Type B pancreatic cell (in vitro differentiated cells): ENCODE measurements around the gene RASGEF1B. TPM values are rescaled to one million over a fixed set of nuclear protein-coding genes. Genes with fewer than 3 reads are reported as not detected.

Source experiments
- DNase-seq: peaks from one replicate; pipeline ENCODE4 v3.0.0; 2021; ENCODE audit warnings: mixed read lengths; ENCODE audit not compliant: unreplicated experiment; ENCODE audit errors: extremely low spot score
- H3K27ac Mint-ChIP-seq: 2 replicates; pipeline ENCODE4 v1.8.0; 2021; ENCODE audit warnings: mild to moderate bottlenecking, mixed read lengths
- H3K27me3 Mint-ChIP-seq: 2 replicates; pipeline ENCODE4 v1.8.0; 2021; ENCODE audit warnings: mixed read lengths
- H3K36me3 Mint-ChIP-seq: 2 replicates; pipeline ENCODE4 v1.8.0; 2021; ENCODE audit warnings: mixed read lengths
- H3K4me1 Mint-ChIP-seq: one replicate; pipeline ENCODE4 v1.8.0; 2021; ENCODE audit warnings: mixed read lengths; ENCODE audit not compliant: unreplicated experiment
- H3K4me3 Mint-ChIP-seq: 2 replicates; pipeline ENCODE4 v1.8.0; 2021; ENCODE audit warnings: mild to moderate bottlenecking, mixed read lengths
- H3K9me3 Mint-ChIP-seq: 2 replicates; pipeline ENCODE4 v1.8.0; 2021; ENCODE audit warnings: mixed read lengths
- total RNA-seq: library from RNA; stranded (reverse); gene quantifications from 2 replicates; pipeline ENCODE4 v1.2.1, GENCODE V29; 2021; ENCODE audit warnings: low replicate concordance
- TF ChIP-seq, protein P1 (sequence below): fragments of 200-600 bp; sonication (generic); conservative IDR thresholded peaks from 2 replicates; pipeline ENCODE4 v1.5.0; 2021; ENCODE audit warnings: antibody characterized with exemption, mild to moderate bottlenecking

Gene RASGEF1B
- total RNA-seq, 1 donor from 2014 or later: 11.0 TPM

DNA sequence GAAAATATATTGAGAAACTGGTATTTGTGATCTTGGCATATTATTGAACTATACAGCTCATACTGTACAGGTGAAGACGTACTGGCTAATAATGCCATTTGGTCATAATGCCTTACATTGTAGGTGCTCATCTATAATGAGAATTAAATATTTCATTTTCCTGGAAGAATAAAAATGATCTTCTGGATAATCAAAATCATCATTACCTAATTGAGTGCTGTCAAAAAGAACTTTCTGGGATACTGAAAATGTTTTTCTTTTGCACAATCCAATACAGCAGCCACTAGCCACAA, 4.1 kb downstream of the RASGEF1B start:
- no peaks in the 10 kb centered on the region for H3K9me3 Mint-ChIP-seq
- peaks cover 48% of the 10 kb centered on the region for H3K4me1 Mint-ChIP-seq
- TF ChIP-seq, protein P1, sequence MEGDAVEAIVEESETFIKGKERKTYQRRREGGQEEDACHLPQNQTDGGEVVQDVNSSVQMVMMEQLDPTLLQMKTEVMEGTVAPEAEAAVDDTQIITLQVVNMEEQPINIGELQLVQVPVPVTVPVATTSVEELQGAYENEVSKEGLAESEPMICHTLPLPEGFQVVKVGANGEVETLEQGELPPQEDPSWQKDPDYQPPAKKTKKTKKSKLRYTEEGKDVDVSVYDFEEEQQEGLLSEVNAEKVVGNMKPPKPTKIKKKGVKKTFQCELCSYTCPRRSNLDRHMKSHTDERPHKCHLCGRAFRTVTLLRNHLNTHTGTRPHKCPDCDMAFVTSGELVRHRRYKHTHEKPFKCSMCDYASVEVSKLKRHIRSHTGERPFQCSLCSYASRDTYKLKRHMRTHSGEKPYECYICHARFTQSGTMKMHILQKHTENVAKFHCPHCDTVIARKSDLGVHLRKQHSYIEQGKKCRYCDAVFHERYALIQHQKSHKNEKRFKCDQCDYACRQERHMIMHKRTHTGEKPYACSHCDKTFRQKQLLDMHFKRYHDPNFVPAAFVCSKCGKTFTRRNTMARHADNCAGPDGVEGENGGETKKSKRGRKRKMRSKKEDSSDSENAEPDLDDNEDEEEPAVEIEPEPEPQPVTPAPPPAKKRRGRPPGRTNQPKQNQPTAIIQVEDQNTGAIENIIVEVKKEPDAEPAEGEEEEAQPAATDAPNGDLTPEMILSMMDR: peak; percentile 22
- H3K36me3 Mint-ChIP-seq: no peaks in the 10 kb centered on the region
- H3K4me3 Mint-ChIP-seq: peak overlapping the region; percentile 61
- peak overlapping the region; percentile 80 for H3K27ac Mint-ChIP-seq
- H3K27me3 Mint-ChIP-seq: peaks cover 16% of the 10 kb centered on the region
- no peak for DNase-seq

DNA sequence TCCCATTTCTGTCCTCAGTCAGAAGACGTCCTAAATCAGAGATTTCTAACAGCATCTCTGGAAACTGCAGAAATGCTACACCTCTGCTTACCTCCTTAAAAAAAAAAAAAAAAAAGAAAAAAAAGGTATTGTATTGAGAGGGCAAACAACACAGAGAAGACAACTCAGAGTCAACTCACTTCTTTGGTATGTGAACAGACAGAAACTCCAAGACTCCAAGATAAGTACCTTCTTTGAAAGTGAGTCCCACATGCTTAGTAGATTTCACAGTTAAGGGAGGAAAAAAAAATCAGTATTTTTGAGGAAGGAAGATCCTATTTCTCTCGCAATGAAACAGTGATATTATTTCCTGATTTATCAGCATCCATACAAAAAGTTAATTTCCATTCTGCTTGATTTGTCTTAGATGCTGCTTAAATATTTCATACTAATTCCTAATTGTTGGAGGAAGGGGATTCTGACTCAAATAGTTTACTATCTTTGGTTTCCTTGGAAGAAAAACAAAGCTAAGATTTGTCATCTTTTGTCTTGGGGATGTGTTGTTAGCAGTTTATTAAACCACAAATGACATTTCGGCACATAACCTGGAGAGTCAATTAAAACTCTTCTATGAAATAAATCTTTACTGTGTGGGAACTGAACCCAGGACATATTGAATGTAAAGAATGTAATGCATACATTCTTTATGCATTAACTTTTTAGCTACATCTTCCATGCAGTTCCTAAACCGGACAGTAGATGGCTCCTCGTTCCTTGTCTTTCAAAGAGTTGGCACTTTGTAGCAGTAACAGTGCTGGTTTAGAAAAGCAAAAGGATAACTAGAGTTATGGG, 4.7 kb downstream of the RASGEF1B start:
- H3K36me3 Mint-ChIP-seq: no peaks in the 10 kb centered on the region
- no peaks in the 10 kb centered on the region for H3K9me3 Mint-ChIP-seq
- H3K4me3 Mint-ChIP-seq: peak overlapping the region; percentile 61
- peaks cover 13% of the 10 kb centered on the region for H3K27me3 Mint-ChIP-seq
- TF ChIP-seq, protein P1: peak; percentile 95
- H3K27ac Mint-ChIP-seq: peak overlapping the region; percentile 80
- no peak for DNase-seq
- peaks cover 48% of the 10 kb centered on the region for H3K4me1 Mint-ChIP-seq

DNA sequence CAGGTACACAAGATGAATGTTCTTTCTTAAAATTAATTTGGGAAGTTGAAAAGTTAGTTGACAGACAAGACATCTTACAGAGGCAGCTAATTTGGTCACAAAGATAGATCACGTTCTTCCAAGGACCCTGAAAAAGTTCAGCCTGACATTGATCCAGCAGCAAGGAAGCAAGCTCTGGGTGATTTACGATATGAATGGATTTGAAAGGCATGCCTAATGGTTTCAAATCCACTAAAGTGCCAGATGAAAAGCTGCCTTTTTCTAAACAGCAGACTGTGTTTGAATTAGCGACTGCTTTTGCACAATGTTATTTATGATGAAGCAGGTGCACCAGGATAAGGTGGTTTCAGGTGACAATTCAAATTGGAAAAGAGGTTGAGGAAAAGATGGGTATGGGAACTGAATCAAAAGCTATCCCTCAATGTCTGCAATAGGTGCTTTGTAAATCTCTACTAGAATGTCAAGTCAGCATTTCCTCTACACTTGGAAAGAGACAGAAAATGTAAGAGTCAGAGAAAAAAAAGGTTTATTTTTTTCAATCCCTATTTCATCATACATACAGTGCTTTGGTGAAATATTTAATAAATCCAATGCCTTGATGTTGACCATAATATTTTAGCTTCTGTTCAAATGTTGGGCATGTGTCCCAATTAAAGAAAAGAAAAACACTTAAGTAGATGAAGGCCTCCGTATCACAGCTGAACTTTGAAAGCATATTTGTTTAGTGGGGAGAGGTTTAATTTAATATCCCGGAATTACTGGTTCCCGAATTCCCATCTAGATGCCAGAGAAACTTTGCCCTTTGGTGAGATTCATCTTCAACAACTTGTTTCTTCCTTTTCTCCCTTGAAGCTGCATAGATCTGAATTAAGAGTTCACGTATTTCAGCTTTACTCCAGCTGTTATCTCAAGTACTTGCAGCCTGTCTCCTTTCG, 6.0 kb downstream of the RASGEF1B start:
- no peak for DNase-seq
- Mint-ChIP-seq H3K9me3 (no peaks in the 10 kb centered on the region), H3K36me3 (no peaks in the 10 kb centered on the region), H3K27me3 (peaks cover 13% of the 10 kb centered on the region), H3K27ac (no peak overlapping the region), H3K4me3 (peak overlapping the region; percentile 2), H3K4me1 (peaks cover 48% of the 10 kb centered on the region)
- TF ChIP-seq, protein P1: no peak

DNA sequence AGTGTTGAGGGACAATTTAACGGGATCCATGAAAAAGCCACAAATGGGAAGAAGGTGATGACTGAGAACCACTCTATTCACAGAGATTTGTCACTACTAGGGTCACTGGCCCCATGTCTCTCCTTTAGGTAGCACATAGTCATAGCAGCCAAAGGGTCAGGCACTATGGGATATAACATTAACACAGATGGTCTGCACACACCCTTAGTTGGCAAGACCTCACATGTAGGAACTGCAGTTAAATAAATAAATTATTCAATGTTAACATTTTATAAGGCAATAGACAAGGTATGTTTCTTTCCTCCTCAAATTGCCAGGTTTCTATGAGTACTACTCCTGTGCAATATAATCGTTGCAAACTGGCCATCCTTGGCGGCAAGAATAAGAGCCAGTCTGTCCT, 10.9 kb downstream of the RASGEF1B start:
- TF ChIP-seq, protein P1: no peak
- no peak overlapping the region for H3K4me3 Mint-ChIP-seq
- H3K9me3 Mint-ChIP-seq: no peaks in the 10 kb centered on the region
- H3K27ac Mint-ChIP-seq: no peak overlapping the region
- peaks cover 4% of the 10 kb centered on the region for H3K27me3 Mint-ChIP-seq
- peaks cover 10% of the 10 kb centered on the region for H3K36me3 Mint-ChIP-seq
- DNase-seq: no peak
- peaks cover 46% of the 10 kb centered on the region for H3K4me1 Mint-ChIP-seq

DNA sequence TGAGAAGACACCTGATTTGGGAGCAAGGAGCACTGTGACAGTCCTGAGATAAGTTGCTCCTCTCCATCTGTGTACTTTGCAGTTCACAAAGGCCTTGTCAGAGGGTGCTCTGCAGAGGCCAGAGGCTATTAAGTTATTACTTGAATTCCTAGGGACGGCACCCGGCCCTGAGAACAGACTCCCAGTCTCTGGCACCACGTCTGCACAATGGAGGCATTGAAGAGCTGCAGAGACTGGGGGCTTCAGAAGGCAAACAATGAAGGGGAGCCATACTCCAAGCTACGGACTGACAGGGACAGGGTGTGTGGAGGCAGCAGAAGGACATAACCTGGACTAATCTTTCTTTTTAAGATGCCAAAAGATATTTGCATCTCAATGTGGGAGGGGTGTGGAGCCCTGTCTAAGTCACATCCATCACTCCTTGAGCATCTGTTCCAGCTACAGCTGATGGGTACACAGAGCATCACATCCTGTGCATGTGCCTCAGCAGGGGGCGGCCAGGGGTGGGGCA, 11.5 kb downstream of the RASGEF1B start:
- no peak for DNase-seq
- Mint-ChIP-seq H3K4me3 (no peak overlapping the region), H3K9me3 (no peaks in the 10 kb centered on the region), H3K27ac (no peak overlapping the region), H3K4me1 (peaks cover 44% of the 10 kb centered on the region), H3K27me3 (peaks cover 4% of the 10 kb centered on the region), H3K36me3 (peaks cover 13% of the 10 kb centered on the region)
- TF ChIP-seq, protein P1: no peak
